ENCODE results near the gene CCDC102B.
"Not testable (repeated sequence)": the region's sequence is repeated elsewhere in the genome, so short reads cannot be mapped to it uniquely, and the experiment has no call there.

The CCDC102B gene

DNA sequence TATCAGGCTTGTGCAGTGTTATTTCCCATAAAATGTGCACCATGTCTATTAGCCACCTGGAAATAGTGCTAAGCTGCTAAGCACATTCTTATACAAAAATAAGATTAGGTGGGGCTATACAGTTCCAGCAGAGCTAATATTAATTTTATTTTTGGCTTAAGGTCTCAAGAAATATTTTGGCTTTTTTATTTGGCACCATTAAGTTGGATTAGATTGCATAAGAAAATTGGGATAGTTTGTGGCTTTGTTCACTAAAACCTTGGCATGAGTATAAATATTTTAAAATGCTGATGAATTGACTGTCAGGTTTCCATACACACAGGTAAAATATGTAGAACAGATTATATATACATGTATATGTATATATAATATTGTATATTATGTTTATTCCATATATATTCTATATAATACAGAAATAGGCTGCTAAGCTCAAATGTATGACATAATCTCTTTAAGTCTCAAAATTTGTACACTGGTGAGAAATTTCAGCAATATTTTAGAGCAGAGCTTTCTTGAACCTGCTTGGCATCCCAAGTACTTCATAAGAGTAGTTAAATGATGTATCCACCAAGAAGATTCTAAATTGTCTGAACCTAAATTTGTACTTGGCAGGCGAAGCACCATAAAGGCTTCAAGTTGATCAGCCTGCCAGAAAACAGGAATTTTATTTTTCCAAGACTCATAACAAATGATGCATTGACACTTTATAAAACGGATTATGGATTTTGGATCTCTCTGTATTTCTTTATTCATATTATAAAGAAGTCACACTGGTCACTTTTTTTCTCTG lies 32.6 kb downstream of the CCDC102B start:
- DNase-seq = no peak

DNA sequence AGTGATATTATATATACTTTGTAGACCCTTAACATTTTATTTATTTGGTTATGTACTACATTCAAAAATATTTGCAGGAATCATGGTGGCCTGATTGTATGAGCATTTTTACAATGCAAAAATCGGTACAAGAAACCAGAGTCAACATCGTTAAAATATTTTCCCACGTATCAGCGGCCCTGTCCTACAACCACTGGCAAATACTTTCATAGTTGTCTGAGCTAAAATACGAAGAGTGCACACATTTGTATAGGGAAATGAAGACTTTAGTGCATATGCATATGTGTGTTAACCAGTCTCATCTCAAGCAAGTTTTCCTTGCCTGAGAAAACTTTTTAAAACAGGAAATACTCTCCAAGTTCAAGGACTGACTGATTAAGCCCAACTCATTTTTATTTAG lies 35.9 kb downstream of the CCDC102B start:
- DNase-seq = no peak

DNA sequence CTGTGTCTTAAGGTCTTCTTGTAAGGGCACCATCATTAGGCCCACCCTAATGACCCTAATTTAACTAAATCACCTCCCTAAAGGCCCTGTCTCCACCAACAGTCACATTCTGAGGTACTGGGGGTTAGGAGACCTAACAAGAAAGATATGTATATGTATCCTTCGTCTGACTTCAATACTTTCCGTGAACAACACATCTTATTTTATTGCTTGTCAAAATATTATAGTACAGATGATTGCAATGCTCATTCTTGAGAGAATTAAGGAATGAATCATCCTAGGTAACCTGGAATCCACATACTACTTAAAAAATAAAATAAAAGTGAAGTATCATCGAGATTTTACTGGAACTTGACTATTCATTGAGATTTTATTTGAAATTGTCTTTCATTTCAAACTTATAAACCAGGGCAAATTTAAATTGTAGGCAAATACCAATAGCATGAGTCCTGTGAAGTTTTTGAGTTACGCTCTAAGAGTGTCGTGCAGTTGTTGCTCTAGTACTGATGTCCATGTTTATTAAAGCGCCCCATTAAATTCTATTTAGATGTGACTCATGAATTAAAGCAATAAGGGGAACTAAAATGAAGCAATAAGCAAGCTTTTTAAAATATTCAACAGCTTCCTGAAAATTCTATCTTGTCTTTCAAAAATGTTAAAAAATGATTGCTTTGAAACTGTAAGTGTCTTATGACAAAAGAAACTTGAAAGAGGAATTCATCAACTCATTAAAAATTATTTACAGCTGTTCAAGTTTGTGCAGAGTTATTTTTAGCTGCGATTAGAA lies 40.0 kb downstream of the CCDC102B start:
- no peak for DNase-seq

DNA sequence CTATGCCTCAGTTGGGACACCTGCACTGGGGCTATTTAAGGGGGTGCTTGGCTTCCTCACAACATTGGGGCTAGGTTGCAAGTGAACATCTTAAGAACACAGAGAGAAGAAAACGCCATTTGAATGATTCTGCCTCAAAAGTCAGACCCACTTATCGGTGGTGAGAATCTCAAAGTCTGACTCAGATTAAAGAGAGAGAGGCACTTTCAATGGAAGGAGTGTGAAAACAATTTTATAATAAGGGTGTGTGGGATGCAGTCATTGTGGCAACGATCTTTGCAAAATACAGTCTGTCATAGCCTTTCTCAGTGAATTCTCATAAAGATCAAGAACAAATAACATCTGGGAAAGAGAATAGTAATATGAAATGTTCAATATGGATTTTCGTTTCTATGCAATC lies 41.8 kb downstream of the CCDC102B start:
- no peak for DNase-seq

DNA sequence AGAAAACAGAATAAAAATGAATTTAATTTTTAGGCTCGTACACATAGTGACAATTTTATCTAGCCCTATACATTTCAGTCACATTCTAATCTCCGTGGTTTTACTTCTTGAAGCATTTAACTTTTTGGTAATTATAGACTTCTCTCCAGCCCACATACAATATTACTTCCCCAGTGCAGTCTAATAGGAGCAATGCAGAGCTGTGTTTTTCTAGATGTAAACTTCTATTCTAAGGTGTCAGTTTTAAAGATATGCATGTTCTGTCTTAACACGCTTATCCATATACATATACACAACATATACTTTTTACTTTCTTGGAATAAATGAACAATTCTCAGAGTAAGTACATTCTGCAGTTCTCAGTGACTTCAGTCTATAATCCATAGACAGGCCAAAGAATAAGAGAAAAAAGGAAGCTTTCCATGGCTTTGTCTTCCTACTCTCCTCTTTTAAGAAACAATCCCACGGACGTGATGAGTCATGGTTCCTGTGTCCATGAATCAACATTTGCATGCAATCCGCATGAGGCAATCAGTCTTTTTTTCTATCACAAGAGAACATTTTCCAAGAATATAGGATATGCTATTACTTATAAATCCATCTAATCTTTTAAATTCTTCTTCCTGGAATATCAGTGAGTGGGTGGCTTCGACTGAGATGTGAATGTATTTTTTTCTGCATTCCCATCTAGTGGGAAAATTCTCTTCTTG lies 42.8 kb downstream of the CCDC102B start:
- no peak for DNase-seq

DNA sequence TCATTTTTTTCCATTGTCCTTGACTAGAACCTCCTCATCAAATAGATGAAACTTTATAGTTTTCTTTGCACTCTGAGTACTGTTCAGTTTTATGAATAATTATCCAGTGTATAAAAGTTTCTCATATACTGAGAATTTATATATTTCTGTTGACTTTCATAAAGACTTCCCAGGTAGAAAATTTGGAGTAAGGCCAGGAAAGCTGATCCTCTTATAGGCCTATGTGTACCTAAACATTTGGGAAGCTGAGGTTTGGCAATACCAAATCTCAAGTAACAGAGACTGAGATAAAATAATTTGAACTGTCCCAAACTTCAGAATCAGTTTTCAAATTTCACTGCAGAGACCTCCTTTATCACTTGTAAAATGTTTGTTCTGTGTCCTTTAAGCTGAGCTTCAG lies 43.4 kb downstream of the CCDC102B start:
- DNase-seq = no peak

DNA sequence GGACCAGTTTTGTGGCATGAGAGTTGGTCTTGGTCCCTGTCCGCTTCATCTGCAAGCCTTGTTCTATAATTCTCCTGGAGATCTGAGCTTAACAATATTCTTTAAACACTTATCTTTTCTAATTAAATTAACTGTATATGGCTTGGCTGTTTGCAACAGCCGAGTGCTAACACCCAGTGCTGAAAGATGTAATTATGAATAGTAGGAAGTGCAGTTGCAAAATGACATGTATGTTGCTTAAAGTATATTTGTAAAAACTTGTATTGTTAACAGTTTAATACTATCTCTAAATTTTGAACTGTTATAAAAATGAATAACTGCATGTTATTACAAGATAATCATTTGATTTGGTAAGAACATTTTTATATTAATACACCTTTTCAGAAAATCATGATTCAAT lies 45.1 kb downstream of the CCDC102B start:
- DNase-seq = no peak

DNA sequence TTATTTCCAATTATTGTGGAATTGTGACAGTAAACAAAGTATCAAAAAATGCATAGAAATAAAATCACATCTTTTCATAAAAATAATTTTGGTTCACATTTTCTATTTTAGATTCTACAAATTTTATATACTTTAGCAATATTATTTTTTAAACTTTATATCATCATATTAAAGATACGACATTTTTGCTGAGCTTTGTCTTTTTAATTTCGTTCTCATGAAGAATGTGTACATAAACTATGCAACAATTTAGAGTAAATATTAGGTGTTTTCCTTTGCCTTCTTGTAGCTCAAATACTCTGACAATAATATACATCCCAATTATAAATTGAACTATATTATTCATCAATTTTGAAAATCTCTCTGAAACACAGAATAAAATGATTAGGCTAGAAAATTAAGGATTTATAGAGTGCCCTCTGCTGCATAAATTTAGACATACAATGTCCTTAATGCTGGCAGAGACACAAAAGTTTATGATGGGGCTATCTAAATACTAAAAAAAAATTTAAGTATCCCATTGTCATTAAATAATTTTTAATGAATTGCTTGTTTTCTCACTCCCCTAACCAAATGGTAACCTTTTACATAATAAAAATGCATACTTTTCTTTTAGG lies 45.7 kb downstream of the CCDC102B start:
- DNase-seq = no peak

DNA sequence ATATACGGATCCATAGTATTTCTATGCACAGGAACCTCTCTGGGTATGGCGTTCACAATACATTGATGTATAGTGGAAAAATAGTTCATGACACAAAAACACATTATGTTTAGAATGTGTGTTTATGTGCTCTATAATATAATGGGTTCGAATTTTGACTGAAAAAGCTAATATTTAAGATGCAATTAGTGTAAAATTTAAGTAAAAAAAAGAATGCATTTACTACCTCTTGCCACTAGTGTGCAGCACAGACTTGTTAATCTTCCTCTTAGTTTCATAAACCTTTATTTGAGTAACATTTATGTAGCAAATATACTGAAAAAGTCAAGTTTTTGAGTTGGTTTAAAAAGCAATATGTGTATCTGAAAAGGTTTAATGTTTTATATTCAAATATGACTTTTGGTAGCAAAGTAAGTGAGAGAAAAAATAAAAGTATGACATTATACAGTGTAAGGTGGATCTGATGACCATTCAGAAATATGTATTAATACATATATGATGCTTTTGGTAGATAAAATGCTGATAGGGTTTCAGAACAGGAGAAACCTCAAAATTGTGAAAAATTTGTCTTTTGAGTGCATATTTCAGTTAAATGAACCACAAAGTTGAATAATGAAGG lies 49.4 kb downstream of the CCDC102B start:
- peak; percentile 15 for DNase-seq

DNA sequence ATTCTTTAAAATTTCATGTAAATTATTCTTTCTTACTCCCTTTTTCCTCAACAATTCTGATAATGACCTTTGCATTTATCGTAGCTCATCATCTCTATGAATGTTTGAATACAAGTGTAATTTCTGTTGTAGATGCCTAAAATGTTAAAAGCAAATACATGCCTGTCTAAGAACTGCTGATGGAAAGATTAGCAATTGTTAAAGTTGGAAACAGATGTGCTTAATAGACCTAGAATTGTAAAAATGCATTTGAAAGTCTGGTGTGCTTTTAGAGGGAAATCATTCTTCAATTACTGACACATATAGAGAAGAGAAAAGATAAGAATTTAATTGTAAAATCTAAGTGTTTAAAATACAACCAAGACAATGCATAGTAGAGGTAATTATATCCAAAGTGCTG lies 50.4 kb downstream of the CCDC102B start:
- DNase-seq = no peak

DNA sequence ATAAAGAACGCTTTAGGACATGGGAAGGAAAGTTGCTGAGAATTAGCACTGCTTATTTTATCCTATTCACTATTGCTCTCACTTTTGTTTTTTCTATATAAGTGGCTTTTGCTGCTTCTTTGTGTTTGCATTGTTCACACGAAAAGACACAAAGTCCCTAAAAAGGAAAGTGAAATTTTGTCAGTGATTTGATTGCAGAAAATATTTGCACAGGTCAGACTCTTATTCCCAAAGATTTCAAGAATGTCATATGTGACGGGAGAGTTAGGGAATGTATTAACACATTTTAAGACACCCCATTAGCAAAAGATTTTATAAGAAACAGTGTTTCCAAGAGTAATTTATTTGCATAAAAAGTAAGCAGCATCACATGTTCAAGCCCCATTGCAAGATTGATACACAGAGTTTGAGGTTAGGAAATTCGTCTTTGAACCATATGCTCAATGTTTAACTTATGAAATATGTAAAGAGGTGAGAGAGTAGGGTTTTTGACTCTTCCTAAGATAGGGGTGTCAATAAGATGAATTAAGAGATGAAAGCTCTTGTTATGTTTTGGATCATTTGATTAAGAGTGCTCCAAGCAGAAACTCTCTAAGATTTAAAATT lies 57.0 kb downstream of the CCDC102B start:
- DNase-seq = no peak

DNA sequence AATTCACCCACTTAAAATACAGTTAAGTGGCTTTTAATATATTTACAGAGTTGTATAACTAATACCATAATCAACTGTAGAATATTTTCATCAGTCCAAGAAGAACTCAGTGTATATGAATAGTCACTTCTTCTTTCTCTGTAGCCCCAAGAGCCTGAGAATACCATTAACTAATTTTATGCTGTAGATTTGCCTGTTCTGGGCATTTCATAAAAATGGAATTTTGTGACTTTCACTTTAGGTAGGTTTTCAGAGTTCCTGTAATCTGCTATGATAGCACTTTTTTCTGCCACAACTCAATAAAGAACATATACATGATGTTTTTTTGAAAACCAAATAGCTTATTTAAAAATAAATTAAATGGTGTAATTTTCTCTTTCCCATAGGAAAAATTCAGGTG lies 57.6 kb downstream of the CCDC102B start:
- DNase-seq = no peak

DNA sequence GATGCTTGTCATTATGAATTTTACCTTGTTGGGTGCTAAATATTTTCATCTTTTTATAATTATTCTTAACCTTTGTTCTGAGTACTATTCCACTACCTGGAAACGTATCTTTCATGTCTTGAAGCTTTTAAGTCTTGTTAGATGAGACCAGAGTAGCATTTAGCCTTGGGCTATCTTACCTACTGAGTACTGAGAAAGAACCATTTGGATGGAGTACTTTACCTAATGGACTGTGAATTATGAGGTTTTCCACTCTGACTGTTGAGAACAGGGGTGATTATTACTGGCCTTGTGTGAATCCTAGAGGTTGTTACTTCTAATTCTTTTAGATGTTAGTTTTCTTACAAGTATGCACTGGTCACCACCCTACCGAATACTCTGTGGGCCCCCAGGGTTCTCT lies 63.5 kb downstream of the CCDC102B start:
- no peak for DNase-seq

DNA sequence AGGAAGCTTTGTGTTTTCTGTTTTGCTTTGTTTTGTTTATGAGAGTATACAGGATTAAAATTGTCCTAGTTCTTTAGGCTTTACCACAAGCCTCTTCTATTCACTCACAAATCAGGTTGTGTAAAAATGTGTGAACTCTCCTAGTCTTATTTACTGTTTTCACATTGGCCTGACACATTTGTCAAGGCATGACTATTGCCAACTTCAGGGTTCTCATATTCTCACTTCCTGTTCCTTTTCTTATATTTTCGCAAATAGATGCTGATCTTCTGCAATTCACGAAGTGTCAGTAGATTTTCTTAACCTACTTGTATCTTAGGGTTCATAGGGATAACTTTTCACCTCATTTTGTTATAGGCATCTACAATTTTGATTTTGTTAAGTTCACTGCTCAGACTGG lies 67.1 kb downstream of the CCDC102B start:
- no peak for DNase-seq

DNA sequence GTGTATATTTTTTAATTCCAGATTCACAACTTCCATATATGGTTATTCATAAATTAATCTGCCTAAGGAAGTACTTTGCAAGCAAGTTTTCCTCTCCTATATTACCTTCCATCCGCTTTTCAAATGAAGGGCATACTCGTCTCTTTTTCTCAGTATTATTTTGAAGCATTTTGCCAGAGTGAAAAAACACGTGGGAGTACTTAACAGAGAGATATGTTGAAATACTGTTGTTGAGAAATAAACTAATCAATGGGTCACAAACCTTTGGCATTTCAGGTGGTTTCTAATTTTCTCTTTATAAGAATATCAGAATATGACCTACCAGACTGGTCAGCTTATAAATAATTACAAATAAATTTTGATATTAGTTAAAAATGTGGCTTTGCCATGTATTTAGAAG lies 67.6 kb downstream of the CCDC102B start:
- DNase-seq = no peak

DNA sequence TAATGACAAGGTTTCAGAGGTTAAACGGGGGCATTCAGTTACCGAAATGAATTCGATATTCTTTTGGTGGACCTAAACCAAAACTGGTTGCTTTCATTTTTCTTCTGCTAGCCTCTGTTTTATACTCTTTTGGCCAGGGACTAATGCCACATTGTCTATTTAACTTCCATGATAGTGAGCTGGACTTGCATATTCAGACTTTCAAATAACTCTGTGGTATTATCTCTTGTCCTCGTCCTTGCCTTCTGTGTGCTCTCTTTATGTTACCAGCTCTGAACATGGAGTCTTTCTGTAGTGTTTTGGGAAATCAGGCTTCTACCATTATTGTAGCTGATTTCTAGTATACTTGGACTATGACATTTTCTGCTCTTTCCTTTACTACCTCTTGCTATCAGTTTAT lies 75.1 kb downstream of the CCDC102B start:
- no peak for DNase-seq

DNA sequence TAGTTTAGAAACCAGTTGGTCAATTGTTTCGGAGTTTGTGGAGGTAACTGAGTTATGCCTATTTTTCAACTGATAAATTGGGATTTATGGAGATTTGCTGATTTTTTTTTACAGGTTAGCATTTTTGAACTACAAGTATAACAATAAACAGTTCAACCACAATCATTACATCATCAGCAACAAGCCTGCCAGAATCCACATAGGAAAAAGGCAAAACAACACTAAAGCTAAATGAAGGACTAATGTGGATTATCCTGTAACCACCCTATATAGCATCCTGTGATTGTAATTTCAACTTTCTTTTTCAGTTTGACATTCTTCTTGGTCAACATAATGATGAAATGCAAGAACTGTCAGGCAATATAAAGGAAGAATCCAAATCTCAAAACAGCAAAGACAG lies 76.5 kb downstream of the CCDC102B start:
- DNase-seq = no peak

DNA sequence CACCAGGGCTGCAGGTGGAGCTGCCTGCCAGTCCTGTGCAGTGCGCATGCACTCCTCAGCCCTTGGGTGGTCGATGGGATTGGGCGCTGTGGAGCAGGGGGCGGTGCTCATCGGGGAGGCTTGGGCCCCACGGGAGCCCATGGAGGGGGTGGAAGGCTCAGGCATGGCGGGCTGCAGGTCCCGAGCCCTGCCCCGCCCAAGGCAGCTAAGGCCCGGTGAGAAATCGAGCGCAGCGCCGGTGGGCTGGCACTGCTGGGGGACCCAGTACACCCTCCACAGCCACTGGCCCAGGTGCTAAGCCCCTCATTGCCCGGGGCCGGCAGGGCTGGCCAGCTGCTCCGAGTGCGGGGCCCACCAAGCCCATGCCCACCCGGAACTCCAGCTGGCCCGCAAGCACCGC lies 82.1 kb downstream of the CCDC102B start:
- DNase-seq = not testable (repeated sequence)

DNA sequence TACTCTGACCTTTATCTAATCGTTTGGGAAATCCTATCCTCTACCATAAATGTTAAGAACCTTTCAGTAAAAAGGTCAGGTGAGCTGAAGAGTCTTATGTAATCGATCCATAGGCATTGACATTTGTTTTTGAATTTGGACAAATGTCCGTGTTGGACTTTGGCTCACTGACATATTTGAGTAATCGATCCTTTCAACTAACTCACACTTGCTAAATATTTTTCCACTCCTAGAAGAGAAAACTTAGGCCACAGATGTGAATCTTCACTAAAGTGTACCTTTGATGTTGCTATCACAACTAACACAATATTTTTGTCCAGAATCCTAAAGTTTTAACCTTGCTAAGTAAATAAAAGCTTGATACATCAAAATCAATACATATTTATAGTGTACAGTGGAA lies 89.5 kb downstream of the CCDC102B start:
- DNase-seq = no peak

DNA sequence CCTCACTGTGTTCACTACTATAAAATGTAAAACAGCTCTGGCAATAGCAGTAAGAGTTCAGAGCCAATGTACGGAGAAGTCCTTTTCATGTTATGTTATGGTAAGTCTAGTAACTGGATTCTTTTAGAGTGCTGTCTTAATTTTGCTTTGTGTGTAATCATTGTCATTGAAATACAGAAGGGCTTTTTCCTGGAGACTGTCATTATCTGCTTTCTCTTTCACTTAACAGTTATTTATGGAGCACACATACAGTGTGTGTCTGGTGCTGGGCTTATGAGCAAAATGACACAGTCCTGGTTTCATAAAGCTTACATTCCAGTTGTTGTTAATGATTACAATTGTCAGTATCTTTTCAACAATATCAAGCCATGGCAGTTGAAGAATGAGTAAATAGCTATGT lies 95.5 kb downstream of the CCDC102B start:
- no peak for DNase-seq

DNA sequence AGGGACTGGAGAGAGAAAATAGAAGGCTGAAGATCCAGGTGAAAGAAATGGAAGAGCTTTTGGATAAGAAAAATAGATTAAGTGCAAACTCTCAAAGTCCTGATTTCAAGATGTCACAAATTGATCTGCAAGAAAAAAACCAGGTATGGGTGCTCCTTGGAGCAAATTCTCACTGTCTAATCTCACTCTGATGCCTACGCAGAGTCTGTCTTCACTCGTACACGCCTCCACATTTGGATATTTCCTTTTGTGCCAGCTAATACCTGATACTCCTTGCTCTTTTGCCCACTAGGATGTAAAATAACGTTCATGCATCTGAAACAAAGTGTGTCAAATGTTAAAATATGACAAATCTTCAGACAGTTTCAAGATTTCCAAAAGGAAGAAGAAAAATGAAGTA lies 99.4 kb downstream of the CCDC102B start:
- DNase-seq = no peak

DNA sequence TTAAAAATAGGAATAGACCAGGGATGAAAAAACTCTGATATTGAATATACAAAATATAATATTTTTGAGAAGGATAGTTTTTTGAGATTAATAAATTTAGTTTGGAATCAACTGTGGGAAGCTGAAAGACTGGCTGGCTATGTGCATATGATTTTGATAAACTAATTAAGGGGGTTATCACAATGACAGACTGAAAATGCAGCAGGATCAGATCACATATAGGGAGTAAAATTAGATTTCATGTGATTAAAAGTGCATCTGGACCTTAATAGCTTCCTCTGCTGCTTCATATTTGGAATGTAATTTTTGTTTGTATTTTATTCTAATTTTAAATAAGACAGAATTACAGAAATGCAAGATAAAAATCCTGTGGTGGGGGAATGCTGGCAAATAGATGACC lies 111.7 kb downstream of the CCDC102B start:
- DNase-seq = no peak

DNA sequence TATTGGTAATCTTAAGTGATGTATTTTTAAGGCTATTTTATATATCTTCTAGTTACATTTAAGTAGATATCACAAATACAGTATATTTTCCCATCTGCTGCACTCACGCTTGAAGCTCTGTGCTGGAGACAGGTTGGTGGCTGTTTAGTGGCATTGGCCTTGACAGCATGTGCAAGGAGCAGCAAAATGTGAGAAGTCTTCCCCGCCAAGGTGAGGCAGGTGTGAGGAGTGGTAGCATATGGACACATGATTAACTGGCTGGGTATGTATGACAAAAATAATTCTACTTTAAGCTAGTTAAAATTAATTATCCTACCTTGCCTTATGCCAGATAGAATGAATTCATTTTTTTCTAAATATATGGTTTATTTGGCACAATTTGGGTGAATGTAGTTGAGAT lies 117.2 kb downstream of the CCDC102B start:
- no peak for DNase-seq
